Measurements from ENCODE around the gene HNRNPLL. TPM values are rescaled to one million over a fixed set of nuclear protein-coding genes. Genes with fewer than 3 reads are reported as not detected.
"Not testable (repeated sequence)": the region's sequence is repeated elsewhere in the genome, so short reads cannot be mapped to it uniquely, and the experiment has no call there.

Gene HNRNPLL
- total RNA-seq, 2 donors from 2014 or later = 17.8 to 19.1 TPM

- no peak for TF ChIP-seq CTCF (IDR thresholded peaks at IDR 0.05)
- Histone ChIP-seq H3K36me3 (no peaks in the 10 kb centered on the region), H3K4me3 (no peak overlapping the region), H3K4me1 (no peaks in the 10 kb centered on the region), H3K9me3 (no peaks in the 10 kb centered on the region), H3K27ac (no peak overlapping the region), H3K27me3 (no peaks in the 10 kb centered on the region)
- DNase-seq (ENCODE audit: low spot score) = no peak
These were observed 11.1 kb upstream of the HNRNPLL start for GRCh38 chr2:38613849-38614213.

- no peak for TF ChIP-seq CTCF (IDR thresholded peaks at IDR 0.05)
- Histone ChIP-seq H3K4me1 (no peaks in the 10 kb centered on the region), H3K36me3 (no peaks in the 10 kb centered on the region), H3K27ac (no peak overlapping the region), H3K27me3 (no peaks in the 10 kb centered on the region), H3K9me3 (no peaks in the 10 kb centered on the region), H3K4me3 (no peak overlapping the region)
- DNase-seq (ENCODE audit: low spot score) = no peak
These were observed 10.6 kb upstream of the HNRNPLL start for GRCh38 chr2:38613126-38613848.

GRCh38 chr2:38610851-38611801, 8.4 kb upstream of the HNRNPLL start:
- H3K9me3 ChIP-seq = no peaks in the 10 kb centered on the region
- no peak for DNase-seq (ENCODE audit: low spot score)
- no peaks in the 10 kb centered on the region for H3K27me3 ChIP-seq
- no peak overlapping the region for H3K4me3 ChIP-seq
- H3K4me1 ChIP-seq = no peaks in the 10 kb centered on the region
- H3K36me3 ChIP-seq = no peaks in the 10 kb centered on the region
- TF ChIP-seq CTCF (IDR thresholded peaks at IDR 0.05) = no peak
- no peak overlapping the region for H3K27ac ChIP-seq

GRCh38 chr2:38609246-38609645, 6.5 kb upstream of the HNRNPLL start:
- not testable (repeated sequence) for H3K4me1 ChIP-seq; H3K36me3 ChIP-seq; H3K9me3 ChIP-seq; H3K27ac ChIP-seq; H3K4me3 ChIP-seq; DNase-seq (ENCODE audit: low spot score); H3K27me3 ChIP-seq

- no peak overlapping the region for H3K27ac ChIP-seq
- no peak for DNase-seq (ENCODE audit: low spot score)
- H3K27me3 ChIP-seq = no peaks in the 10 kb centered on the region
- no peak for TF ChIP-seq CTCF (IDR thresholded peaks at IDR 0.05)
- H3K36me3 ChIP-seq = no peaks in the 10 kb centered on the region
- H3K9me3 ChIP-seq = no peaks in the 10 kb centered on the region
- H3K4me3 ChIP-seq = no peak overlapping the region
- H3K4me1 ChIP-seq = no peaks in the 10 kb centered on the region
These were observed 6.0 kb upstream of the HNRNPLL start for GRCh38 chr2:38608755-38609154.

- Histone ChIP-seq H3K4me1 (peaks cover 0 to 11% of the 10 kb centered on the region in 2 donors), H3K27ac (no peak overlapping the region), H3K4me3 (no peak overlapping the region), H3K9me3 (no peaks in the 10 kb centered on the region), H3K27me3 (no peaks in the 10 kb centered on the region), H3K36me3 (no peaks in the 10 kb centered on the region)
- TF ChIP-seq CTCF (IDR thresholded peaks at IDR 0.05) = no peak
- no peak for DNase-seq (ENCODE audit: low spot score)
These were observed 2.6 kb upstream of the HNRNPLL start for GRCh38 chr2:38605298-38605830.

Measured in right atrium auricular region (tissue), 2 donors.